ENCODE results near the gene TTC31. TPM values are rescaled to one million over a fixed set of nuclear protein-coding genes. Genes with fewer than 3 reads are reported as not detected.
"Not testable (repeated sequence)": the region's sequence is repeated elsewhere in the genome, so short reads cannot be mapped to it uniquely, and the experiment has no call there.

Gene TTC31
- total RNA-seq, 1 donor from 2014 or later, result 26.1 TPM

DNA sequence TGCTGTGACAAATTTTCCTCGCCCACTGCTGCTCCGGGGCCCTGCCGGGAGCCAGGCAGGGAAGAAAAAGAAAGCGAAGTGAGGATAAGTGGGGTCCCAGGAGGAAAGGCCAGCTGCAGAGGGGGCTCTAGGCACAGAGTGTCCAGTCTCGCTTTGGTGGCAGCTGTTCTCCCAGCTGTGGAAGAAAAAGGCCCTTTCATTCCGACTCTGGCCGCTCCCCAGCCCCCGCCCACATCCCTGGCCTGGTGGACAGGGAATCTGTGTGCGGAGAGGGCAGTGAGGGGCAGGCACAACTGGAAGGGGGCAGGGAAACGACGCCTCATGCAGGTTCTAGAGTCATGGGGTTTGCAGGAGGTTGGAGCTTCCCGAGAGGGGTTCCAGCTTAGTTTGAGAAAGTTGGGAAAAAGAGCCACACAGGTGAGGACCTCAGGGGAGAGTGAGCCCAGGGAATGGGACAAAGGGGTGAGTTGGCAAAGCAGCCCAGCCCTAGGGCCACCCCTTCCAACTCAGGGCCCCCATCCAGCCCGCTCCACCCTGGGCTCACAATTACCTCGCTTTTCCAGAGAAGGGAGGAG lies 43.0 kb upstream of the TTC31 start:
- Mint-ChIP-seq H3K36me3 (no peaks in the 10 kb centered on the region), H3K27me3 (ENCODE audit: low read depth) (no peaks in the 10 kb centered on the region), H3K9me3 (no peaks in the 10 kb centered on the region), H3K27ac (peak overlapping the region; percentile 92), H3K4me3 (peak overlapping the region; percentile 93), H3K4me1 (peaks cover 48% of the 10 kb centered on the region)
- DNase-seq (ENCODE audit: low spot score in 2 of 2, unreplicated experiment in 2 of 2), result peak in 1 of 2 experiments; percentile 43
- TF ChIP-seq CTCF (IDR thresholded peaks at IDR 0.05; ENCODE audit: unreplicated experiment), result no peak

- Mint-ChIP-seq H3K27ac (peak overlapping the region; percentile 99), H3K36me3 (no peaks in the 10 kb centered on the region), H3K27me3 (ENCODE audit: low read depth) (no peaks in the 10 kb centered on the region), H3K9me3 (no peaks in the 10 kb centered on the region), H3K4me3 (peak overlapping the region; percentile 93), H3K4me1 (peaks cover 49% of the 10 kb centered on the region)
- peak; percentile 83 to 90 for DNase-seq (ENCODE audit: low spot score in 2 of 2, unreplicated experiment in 2 of 2)
- TF ChIP-seq CTCF (IDR thresholded peaks at IDR 0.05; ENCODE audit: unreplicated experiment), result no peak
Observed at GRCh38 chr2:74440378-74441169, 42.3 kb upstream of the TTC31 start.

DNA sequence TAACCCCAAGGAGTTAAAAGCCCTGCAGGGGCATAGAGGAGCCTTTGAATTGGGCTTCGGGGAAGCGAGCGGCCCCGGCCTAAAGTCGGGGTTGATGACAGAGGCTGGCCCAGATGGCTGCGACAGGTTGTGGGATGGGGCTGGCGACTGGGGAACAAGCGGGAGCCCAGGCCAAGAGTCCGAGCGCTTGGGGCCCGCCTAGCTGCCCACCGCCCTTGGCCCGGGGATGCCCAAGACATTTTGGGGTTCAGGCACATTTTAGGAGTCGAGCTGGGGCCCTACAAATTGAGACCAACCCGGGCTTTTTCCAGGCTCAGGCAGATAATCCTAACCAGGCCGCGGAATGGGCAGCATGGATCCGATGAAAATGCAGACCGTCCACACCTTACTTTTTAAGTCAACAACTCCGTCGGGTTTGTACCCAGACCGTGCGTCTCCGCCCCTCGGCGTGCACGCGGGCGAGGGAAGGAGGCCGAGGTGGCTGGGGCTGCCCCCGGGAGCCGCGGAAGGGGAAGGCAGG lies 41.7 kb upstream of the TTC31 start:
- TF ChIP-seq CTCF (IDR thresholded peaks at IDR 0.05; ENCODE audit: unreplicated experiment), result no peak
- H3K27me3 Mint-ChIP-seq (ENCODE audit: low read depth), result no peaks in the 10 kb centered on the region
- H3K27ac Mint-ChIP-seq, result peak overlapping the region; percentile 99
- no peaks in the 10 kb centered on the region for H3K9me3 Mint-ChIP-seq
- H3K4me1 Mint-ChIP-seq, result peaks cover 49% of the 10 kb centered on the region
- H3K36me3 Mint-ChIP-seq, result no peaks in the 10 kb centered on the region
- no peak for DNase-seq (ENCODE audit: low spot score in 2 of 2, unreplicated experiment in 2 of 2)
- peak overlapping the region; percentile 93 for H3K4me3 Mint-ChIP-seq

DNA sequence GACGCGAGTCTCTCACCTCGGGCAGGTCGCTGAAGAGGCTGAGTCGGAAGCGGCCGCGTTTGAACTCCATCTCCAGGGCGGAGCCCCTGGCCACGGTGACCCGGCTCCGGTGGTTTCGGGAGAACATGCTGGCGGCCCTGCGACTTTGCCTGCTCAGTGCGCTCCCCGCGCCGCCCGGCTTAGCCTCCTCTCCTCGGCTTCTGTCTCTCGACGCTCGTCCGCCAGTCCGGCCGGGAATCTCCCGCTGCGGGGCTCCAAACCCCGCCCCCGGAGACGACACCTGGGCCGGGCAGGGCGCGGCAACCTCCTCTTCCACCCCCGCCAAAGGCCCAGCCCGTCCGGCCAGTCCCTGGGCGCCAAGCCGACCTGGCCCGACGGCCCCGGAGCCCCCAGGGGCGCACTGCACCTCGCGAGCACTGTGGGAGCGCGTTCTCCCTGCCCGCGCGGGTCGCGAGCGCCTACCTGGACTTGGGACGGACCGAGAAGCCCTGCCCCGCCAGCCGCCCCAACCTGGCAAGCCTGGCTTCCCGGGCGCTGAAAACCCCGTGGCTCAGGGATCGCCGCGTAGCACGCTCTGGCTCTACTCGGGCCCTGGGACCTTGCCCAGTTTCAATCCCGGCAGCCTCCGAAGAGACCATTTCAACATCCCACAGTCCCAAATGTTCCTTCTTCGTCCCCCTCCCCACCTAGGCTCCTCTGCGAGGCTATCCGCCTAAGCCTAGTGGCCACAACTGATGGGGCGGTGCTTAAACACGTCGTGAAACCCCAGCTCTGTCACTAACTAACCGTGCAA lies 41.0 kb upstream of the TTC31 start, which contains the start of gene RTKN:
Gene RTKN (minus strand): TSS at position 248 of the 793 bp plus-strand sequence. CDS start 121 bp downstream, at position 127.
- peak in 1 of 2 experiments; percentile 68 for DNase-seq (ENCODE audit: low spot score in 2 of 2, unreplicated experiment in 2 of 2)
- Mint-ChIP-seq H3K4me1 (peaks cover 48% of the 10 kb centered on the region), H3K27me3 (ENCODE audit: low read depth) (no peaks in the 10 kb centered on the region), H3K4me3 (peak within 1 kb of the TSS; percentile 93), H3K36me3 (no peaks in the 10 kb centered on the region), H3K27ac (peak within 1 kb of the TSS; percentile 99), H3K9me3 (no peaks in the 10 kb centered on the region)
- no peak for TF ChIP-seq CTCF (IDR thresholded peaks at IDR 0.05; ENCODE audit: unreplicated experiment)

GRCh38 chr2:74442483-74443297 lies 40.2 kb upstream of the TTC31 start:
- not testable (repeated sequence) for DNase-seq (ENCODE audit: low spot score in 2 of 2, unreplicated experiment in 2 of 2); H3K36me3 Mint-ChIP-seq; H3K9me3 Mint-ChIP-seq; H3K27me3 Mint-ChIP-seq (ENCODE audit: low read depth)
- Mint-ChIP-seq H3K27ac (peak overlapping the region; percentile 96), H3K4me1 (peaks cover 41% of the 10 kb centered on the region), H3K4me3 (peak overlapping the region; percentile 93)
